SK-N-SH (cell line): ENCODE data around the gene KIAA0040. TPM values are rescaled to one million over a fixed set of nuclear protein-coding genes. Genes with fewer than 3 reads are reported as not detected.

Experiments
- CTCF ChIA-PET: fragments of 300-600, 350-600 bp; formaldehyde crosslinking; extraction: SDS; loops from one replicate; lab custom pipeline; 2021; lab: Yijun Ruan, JAX
- POLR2A ChIA-PET: fragments of 350-600 bp; sonication (Branson Sonifier 250); formaldehyde crosslinking; extraction: SDS; loops from one replicate; lab custom pipeline; 2020; ENCODE audit warnings: antibody characterized with exemption, inconsistent platforms; lab: Yijun Ruan, JAX
- DNase-seq: peaks from one replicate; pipeline ENCODE4 v3.0.0; 2012
- H2AFZ ChIP-seq: fragments of 200-600 bp; sonication (generic); 2 replicates; pipeline ENCODE4 v1.8.1; 2016; ENCODE audit warnings: antibody characterized with exemption, mild to moderate bottlenecking, low read depth
- H3F3A ChIP-seq: fragments of 200-600 bp; sonication (generic); replicated peaks from 2 replicates; pipeline ENCODE3; 2016; ENCODE audit warnings: antibody characterized with exemption, mild to moderate bottlenecking; ENCODE audit not compliant: insufficient read depth
- H3K27ac ChIP-seq, 2 experiments: fragments of 200-500 bp in 1 of 2; fragments of 200-600 bp in 1 of 2; sonication (Bioruptor generic) in 1 of 2; sonication (generic), shearing (Covaris generic) in 1 of 2; 2 replicates each; pipeline versions ENCODE4 v1.5.1 to v1.6.1; 2014 to 2016; ENCODE audit warnings: low read depth in 2 of 2, inconsistent platforms in 1 of 2, low read length in 1 of 2, mild to moderate bottlenecking in 1 of 2, mixed read lengths in 1 of 2
- H3K27me3 ChIP-seq: fragments of 200-600 bp; sonication (generic), shearing (Covaris generic); 2 replicates; pipeline ENCODE4 v1.6.1; 2016; ENCODE audit warnings: mixed run types; ENCODE audit not compliant: insufficient read depth
- H3K36me3 ChIP-seq, 2 experiments: fragments of 200-500 bp in 1 of 2; fragments of 200-600 bp in 1 of 2; sonication (Bioruptor generic) in 1 of 2; sonication (generic) in 1 of 2; replicated peaks in 1 of 2; 2 replicates each; pipeline versions ENCODE3 to v1.5.1; 2014 to 2016; ENCODE audit warnings: low read length in 1 of 2, mild to moderate bottlenecking in 1 of 2; ENCODE audit not compliant: insufficient read depth in 2 of 2, control insufficient read depth in 1 of 2
- H3K4me1 ChIP-seq, 2 experiments: fragments of 200-500 bp in 1 of 2; fragments of 200-600 bp in 1 of 2; sonication (Bioruptor generic) in 1 of 2; sonication (generic), shearing (Covaris generic) in 1 of 2; 2 replicates each; pipeline versions ENCODE4 v1.5.1 to v1.6.1; 2014 to 2016; ENCODE audit warnings: low read depth in 1 of 2, low read length in 1 of 2, mixed run types in 1 of 2; ENCODE audit not compliant: insufficient read depth in 2 of 2, control insufficient read depth in 1 of 2
- H3K4me2 ChIP-seq: fragments of 200-600 bp; sonication (generic), shearing (Covaris generic); 2 replicates; pipeline ENCODE4 v1.6.1; 2017; ENCODE audit warnings: mixed run types
- H3K4me3 ChIP-seq, 2 experiments: fragments of 200-500 bp in 1 of 2; fragments of 200-600 bp in 1 of 2; sonication (Bioruptor generic) in 1 of 2; sonication (generic), shearing (Covaris generic) in 1 of 2; 2 replicates each; pipeline versions ENCODE4 v1.5.1 to v1.8.1; 2014 to 2016; ENCODE audit warnings: low read depth in 2 of 2, inconsistent platforms in 1 of 2, low read length in 1 of 2, mild to moderate bottlenecking in 1 of 2, mixed read lengths in 1 of 2, moderate library complexity in 1 of 2
- H3K79me2 ChIP-seq: fragments of 200-600 bp; sonication (generic); 2 replicates; pipeline ENCODE4 v1.8.1; 2017; ENCODE audit warnings: mild to moderate bottlenecking; ENCODE audit not compliant: insufficient read depth
- H3K9ac ChIP-seq: fragments of 200-600 bp; sonication (generic); 2 replicates; pipeline ENCODE4 v1.6.1; 2017; ENCODE audit warnings: mixed run types
- H3K9me2 ChIP-seq: fragments of 200-600 bp; sonication (generic); 2 replicates; pipeline ENCODE4 v1.6.1; 2017; ENCODE audit warnings: mixed run types
- H3K9me3 ChIP-seq: fragments of 200-600 bp; sonication (generic); 2 replicates; pipeline ENCODE4 v1.6.1; 2017; ENCODE audit warnings: mixed run types, mild to moderate bottlenecking, moderate library complexity
- H4K20me1 ChIP-seq: fragments of 200-600 bp; sonication (generic); 2 replicates; pipeline ENCODE4 v1.6.1; 2017; ENCODE audit warnings: mild to moderate bottlenecking, mixed run types; ENCODE audit not compliant: insufficient read depth
- EZH2phosphoT487 ChIP-seq: fragments of 200-600 bp; sonication (generic); IDR thresholded peaks from 2 replicates; pipeline ENCODE4 v1.6.1; 2017; ENCODE audit warnings: low read depth, mixed run types, mild to moderate bottlenecking, antibody characterized with exemption, moderate library complexity, borderline replicate concordance
- GABPA ChIP-seq: IDR thresholded peaks from 2 replicates; pipeline ENCODE4 v1.4.0; 2012; ENCODE audit warnings: low read depth, mild to moderate bottlenecking
- GATA2 ChIP-seq: sonication (generic); formaldehyde crosslinking; IDR thresholded peaks from 2 replicates; pipeline ENCODE4 v1.5.0; 2020; ENCODE audit warnings: mild to moderate bottlenecking, missing genetic modification reagents
- IRF3 ChIP-seq: fragments of 150-350 bp; IDR thresholded peaks from 2 replicates; pipeline ENCODE4 v1.6.1; 2016; ENCODE audit warnings: mild to moderate bottlenecking, low read depth, low read length
- JUND ChIP-seq: IDR thresholded peaks from 2 replicates; pipeline ENCODE4 v1.4.0; 2012
- MEF2A ChIP-seq: IDR thresholded peaks from 2 replicates; pipeline ENCODE4 v1.4.0; 2012; ENCODE audit warnings: low read depth, borderline replicate concordance
- NFIC ChIP-seq: IDR thresholded peaks from 2 replicates; pipeline ENCODE4 v1.4.0; 2012; ENCODE audit warnings: borderline replicate concordance
- NRF1 ChIP-seq: IDR thresholded peaks from 2 replicates; pipeline ENCODE4 v1.6.1; 2012; ENCODE audit warnings: low read depth, mild to moderate bottlenecking, low read length
- POLR2AphosphoS5 ChIP-seq: IDR thresholded peaks from 2 replicates; pipeline ENCODE4 v1.6.1; 2012; ENCODE audit warnings: low read depth, low read length
- SIN3A ChIP-seq: IDR thresholded peaks from 2 replicates; pipeline ENCODE4 v1.6.1; 2012; ENCODE audit warnings: low read depth, mild to moderate bottlenecking, low read length, moderate library complexity, borderline replicate concordance
- TAF1 ChIP-seq: IDR thresholded peaks from 2 replicates; pipeline ENCODE4 v1.6.1; 2012; ENCODE audit warnings: low read depth, mild to moderate bottlenecking, low read length, moderate library complexity, borderline replicate concordance
- TCF12 ChIP-seq: IDR thresholded peaks from 2 replicates; pipeline ENCODE4 v1.4.0; 2012
- TEAD4 ChIP-seq: IDR thresholded peaks from 2 replicates; pipeline ENCODE4 v1.4.0; 2012; ENCODE audit warnings: mild to moderate bottlenecking, borderline replicate concordance; ENCODE audit not compliant: insufficient read depth
- WGBS: methylation state at CpG from one replicate; pipeline ENCODE4 v1.1.6; 2017; ENCODE audit warnings: low lambda C conversion rate; 5-methylcytosine and 5-hydroxymethylcytosine counted together
- polyA plus RNA-seq, 3 experiments: library from polyadenylated mRNA; depleted of rRNA; stranded (reverse); fragments of >200 nt; gene quantifications; 2 replicates each; pipeline ENCODE4 v1.2.3, GENCODE V29; 2012
- TF ChIP-seq, protein P1 (sequence below): fragments of 150-350 bp; IDR thresholded peaks from 2 replicates; pipeline ENCODE4 v1.6.1; 2017; ENCODE audit warnings: antibody characterized with exemption, low read length, low read depth, borderline replicate concordance
- TF ChIP-seq, protein P2 (sequence below): IDR thresholded peaks from 2 replicates; pipeline ENCODE4 v1.6.1; 2012; ENCODE audit warnings: mild to moderate bottlenecking, low read depth, low read length, moderate library complexity
- TF ChIP-seq, protein P3 (sequence below): IDR thresholded peaks from 2 replicates; pipeline ENCODE4; 2012
- TF ChIP-seq, protein P4 (sequence below): IDR thresholded peaks from 2 replicates; pipeline ENCODE4 v1.4.0; 2012; ENCODE audit warnings: low read depth, borderline replicate concordance

The KIAA0040 gene
- polyA plus RNA-seq, 1 of the 3 experiments (the other 2 are of a cell fraction), result 0.08 TPM

DNA sequence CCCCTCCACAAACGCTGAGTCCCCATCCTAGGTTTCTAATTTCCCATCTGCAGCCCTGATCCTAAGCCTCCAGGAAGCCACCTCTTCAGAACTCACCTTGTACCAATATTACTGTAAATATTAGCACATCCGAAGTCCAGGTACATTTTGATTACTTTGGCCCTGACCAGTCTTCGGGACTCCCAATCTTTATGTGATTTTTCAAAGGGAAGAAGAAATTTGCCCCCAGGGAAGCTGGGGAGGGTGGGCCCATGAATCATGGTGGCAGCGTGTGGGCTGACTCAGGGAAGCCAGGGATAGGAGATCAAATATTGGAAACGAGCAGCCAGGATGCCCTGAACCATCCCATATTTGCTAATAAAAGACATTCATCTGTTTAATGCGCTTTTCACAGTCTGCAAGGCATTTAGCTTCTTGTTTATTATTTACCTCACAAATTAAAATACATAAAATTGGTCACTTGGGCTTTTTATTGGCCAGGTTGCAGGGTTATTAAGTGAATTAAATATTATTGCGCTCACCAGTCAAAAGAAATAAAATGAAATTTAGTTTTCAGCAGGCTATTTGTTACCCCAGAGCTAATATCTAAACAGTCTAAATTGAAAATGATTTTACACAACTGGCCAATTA lies 46.6 kb downstream of the KIAA0040 start:
- Histone ChIP-seq H3K9ac (no peak overlapping the region), H3K4me2 (0 out of 2 replicates have a peak overlapping the region, but pooled peaks have one; percentile 4), H3K4me3 (0 out of 4 replicates have a peak overlapping the region, but pooled peaks of 1 of the 2 experiments have one; percentile 59), H3K36me3 (no peaks in the 10 kb centered on the region), H3K79me2 (no peaks in the 10 kb centered on the region), H3K4me1 (no peaks in the 10 kb centered on the region), H3K27me3 (0 out of 2 replicates have a peak, but pooled peaks cover under 1% of the 10 kb centered on the region), H3K9me2 (no peaks in the 10 kb centered on the region), H3K9me3 (no peaks in the 10 kb centered on the region), H3K27ac (no peak overlapping the region), H4K20me1 (no peaks in the 10 kb centered on the region), H2AFZ (no peak overlapping the region), H3F3A (no peaks in the 10 kb centered on the region)
- ChIA-PET CTCF (interaction anchor here (0.6 to 13.1 kb wide), 30 partner anchors 8 to 1734 kb away, joined by 3 to 281 read pairs (median 4); partner anchors contain the start of genes MRPS14 and TNN), POLR2A (no interaction called here)
- no peak for TF ChIP-seq EZH2phosphoT487
- TF ChIP-seq JUND, result no peak
- TF ChIP-seq NFIC, result no peak
- TF ChIP-seq NRF1, result no peak
- TF ChIP-seq, protein P1, sequence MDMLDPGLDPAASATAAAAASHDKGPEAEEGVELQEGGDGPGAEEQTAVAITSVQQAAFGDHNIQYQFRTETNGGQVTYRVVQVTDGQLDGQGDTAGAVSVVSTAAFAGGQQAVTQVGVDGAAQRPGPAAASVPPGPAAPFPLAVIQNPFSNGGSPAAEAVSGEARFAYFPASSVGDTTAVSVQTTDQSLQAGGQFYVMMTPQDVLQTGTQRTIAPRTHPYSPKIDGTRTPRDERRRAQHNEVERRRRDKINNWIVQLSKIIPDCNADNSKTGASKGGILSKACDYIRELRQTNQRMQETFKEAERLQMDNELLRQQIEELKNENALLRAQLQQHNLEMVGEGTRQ, result no peak
- TF ChIP-seq MEF2A, result no peak
- TF ChIP-seq SIN3A, result no peak
- no peak for TF ChIP-seq TEAD4
- TF ChIP-seq, protein P2, sequence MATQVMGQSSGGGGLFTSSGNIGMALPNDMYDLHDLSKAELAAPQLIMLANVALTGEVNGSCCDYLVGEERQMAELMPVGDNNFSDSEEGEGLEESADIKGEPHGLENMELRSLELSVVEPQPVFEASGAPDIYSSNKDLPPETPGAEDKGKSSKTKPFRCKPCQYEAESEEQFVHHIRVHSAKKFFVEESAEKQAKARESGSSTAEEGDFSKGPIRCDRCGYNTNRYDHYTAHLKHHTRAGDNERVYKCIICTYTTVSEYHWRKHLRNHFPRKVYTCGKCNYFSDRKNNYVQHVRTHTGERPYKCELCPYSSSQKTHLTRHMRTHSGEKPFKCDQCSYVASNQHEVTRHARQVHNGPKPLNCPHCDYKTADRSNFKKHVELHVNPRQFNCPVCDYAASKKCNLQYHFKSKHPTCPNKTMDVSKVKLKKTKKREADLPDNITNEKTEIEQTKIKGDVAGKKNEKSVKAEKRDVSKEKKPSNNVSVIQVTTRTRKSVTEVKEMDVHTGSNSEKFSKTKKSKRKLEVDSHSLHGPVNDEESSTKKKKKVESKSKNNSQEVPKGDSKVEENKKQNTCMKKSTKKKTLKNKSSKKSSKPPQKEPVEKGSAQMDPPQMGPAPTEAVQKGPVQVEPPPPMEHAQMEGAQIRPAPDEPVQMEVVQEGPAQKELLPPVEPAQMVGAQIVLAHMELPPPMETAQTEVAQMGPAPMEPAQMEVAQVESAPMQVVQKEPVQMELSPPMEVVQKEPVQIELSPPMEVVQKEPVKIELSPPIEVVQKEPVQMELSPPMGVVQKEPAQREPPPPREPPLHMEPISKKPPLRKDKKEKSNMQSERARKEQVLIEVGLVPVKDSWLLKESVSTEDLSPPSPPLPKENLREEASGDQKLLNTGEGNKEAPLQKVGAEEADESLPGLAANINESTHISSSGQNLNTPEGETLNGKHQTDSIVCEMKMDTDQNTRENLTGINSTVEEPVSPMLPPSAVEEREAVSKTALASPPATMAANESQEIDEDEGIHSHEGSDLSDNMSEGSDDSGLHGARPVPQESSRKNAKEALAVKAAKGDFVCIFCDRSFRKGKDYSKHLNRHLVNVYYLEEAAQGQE, result no peak
- no peak for TF ChIP-seq IRF3
- no peak for TF ChIP-seq TAF1
- TF ChIP-seq GATA2 (CRISPR knock-in tag), result no peak
- TF ChIP-seq, protein P3, sequence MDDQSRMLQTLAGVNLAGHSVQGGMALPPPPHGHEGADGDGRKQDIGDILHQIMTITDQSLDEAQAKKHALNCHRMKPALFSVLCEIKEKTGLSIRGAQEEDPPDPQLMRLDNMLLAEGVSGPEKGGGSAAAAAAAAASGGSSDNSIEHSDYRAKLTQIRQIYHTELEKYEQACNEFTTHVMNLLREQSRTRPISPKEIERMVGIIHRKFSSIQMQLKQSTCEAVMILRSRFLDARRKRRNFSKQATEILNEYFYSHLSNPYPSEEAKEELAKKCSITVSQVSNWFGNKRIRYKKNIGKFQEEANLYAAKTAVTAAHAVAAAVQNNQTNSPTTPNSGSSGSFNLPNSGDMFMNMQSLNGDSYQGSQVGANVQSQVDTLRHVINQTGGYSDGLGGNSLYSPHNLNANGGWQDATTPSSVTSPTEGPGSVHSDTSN, result no peak
- no peak for TF ChIP-seq GABPA
- TF ChIP-seq, protein P4, sequence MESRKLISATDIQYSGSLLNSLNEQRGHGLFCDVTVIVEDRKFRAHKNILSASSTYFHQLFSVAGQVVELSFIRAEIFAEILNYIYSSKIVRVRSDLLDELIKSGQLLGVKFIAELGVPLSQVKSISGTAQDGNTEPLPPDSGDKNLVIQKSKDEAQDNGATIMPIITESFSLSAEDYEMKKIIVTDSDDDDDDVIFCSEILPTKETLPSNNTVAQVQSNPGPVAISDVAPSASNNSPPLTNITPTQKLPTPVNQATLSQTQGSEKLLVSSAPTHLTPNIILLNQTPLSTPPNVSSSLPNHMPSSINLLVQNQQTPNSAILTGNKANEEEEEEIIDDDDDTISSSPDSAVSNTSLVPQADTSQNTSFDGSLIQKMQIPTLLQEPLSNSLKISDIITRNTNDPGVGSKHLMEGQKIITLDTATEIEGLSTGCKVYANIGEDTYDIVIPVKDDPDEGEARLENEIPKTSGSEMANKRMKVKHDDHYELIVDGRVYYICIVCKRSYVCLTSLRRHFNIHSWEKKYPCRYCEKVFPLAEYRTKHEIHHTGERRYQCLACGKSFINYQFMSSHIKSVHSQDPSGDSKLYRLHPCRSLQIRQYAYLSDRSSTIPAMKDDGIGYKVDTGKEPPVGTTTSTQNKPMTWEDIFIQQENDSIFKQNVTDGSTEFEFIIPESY, result no peak
- TF ChIP-seq POLR2AphosphoS5, result no peak
- no peak for TF ChIP-seq TCF12
- 24% methylated on average over 6 of the region's 7 CpGs for WGBS
- DNase-seq, result no peak
